NCI-H2196 treated with DMSO at 0.1 percent for 48 hours (cell line): Measurements from ENCODE around the gene STK17A.

ENCODE experiments used
- DNase-seq: peaks from one replicate; lab custom pipeline; 2025; ENCODE audit not compliant: unreplicated experiment; lab: John Stamatoyannopoulos, UW

Gene STK17A

GRCh38 chr7:43631559-43631958 is 48.7 kb downstream of the STK17A start:
- no peak for DNase-seq

- DNase-seq: no peak
These were observed 49.8 kb downstream of the STK17A start for GRCh38 chr7:43632746-43633145.

GRCh38 chr7:43634384-43634783 is 51.5 kb downstream of the STK17A start:
- DNase-seq: no peak

- peak; percentile 59 for DNase-seq
These were observed 53.2 kb downstream of the STK17A start for GRCh38 chr7:43636093-43636492.

GRCh38 chr7:43637114-43637806 is 54.4 kb downstream of the STK17A start:
- no peak for DNase-seq

- peak; percentile 74 for DNase-seq
These were observed 57.1 kb downstream of the STK17A start for GRCh38 chr7:43639858-43640491.

GRCh38 chr7:43640679-43641078 is 57.8 kb downstream of the STK17A start:
- no peak for DNase-seq

GRCh38 chr7:43642897-43643630 is 60.2 kb downstream of the STK17A start:
- DNase-seq: no peak

- no peak for DNase-seq
These were observed 60.9 kb downstream of the STK17A start for GRCh38 chr7:43643846-43644245.

- no peak for DNase-seq
These were observed 62.9 kb downstream of the STK17A start for GRCh38 chr7:43645699-43646226.

GRCh38 chr7:43646603-43647338 is 63.9 kb downstream of the STK17A start:
- no peak for DNase-seq

- DNase-seq: no peak
These were observed 64.4 kb downstream of the STK17A start for GRCh38 chr7:43647339-43647672.

GRCh38 chr7:43647673-43648472 is 65.0 kb downstream of the STK17A start:
- peak; percentile 81 for DNase-seq

- DNase-seq: no peak
These were observed 65.8 kb downstream of the STK17A start for GRCh38 chr7:43648473-43649406.

- DNase-seq: no peak
These were observed 66.9 kb downstream of the STK17A start for GRCh38 chr7:43649755-43650274.

- no peak for DNase-seq
These were observed 67.6 kb downstream of the STK17A start for GRCh38 chr7:43650457-43651052.

- no peak for DNase-seq
These were observed 69.5 kb downstream of the STK17A start for GRCh38 chr7:43652364-43652763.

GRCh38 chr7:43653466-43653865 is 70.6 kb downstream of the STK17A start:
- DNase-seq: no peak
